Measurements from ENCODE around the gene CHCHD6.

The CHCHD6 gene

GRCh38 chr3:126959921-126960603 is 256.0 kb downstream of the CHCHD6 start:
- DNase-seq (ENCODE audit: low spot score) = peak; percentile 69

DNA sequence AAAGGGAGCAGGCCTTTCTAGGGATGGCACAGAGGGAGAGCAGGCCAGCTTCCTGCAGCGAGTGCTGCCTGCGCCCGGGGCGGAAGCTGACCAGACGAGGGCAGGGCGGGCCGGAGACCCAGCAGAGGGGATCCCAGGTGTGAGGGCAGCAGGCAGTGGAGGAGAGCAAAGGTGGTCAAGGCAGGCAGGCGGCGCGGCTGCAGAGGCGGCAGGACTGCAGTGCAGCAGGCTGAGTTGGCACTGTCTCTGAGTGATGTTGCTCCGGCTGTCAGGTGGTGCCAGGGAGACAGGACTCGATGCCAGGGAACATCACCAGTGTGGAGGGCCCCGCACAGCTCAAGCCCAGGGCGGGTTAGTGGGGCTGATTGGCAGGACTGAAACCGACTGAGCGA is 256.6 kb downstream of the CHCHD6 start:
- DNase-seq (ENCODE audit: low spot score) = peak; percentile 54

DNA sequence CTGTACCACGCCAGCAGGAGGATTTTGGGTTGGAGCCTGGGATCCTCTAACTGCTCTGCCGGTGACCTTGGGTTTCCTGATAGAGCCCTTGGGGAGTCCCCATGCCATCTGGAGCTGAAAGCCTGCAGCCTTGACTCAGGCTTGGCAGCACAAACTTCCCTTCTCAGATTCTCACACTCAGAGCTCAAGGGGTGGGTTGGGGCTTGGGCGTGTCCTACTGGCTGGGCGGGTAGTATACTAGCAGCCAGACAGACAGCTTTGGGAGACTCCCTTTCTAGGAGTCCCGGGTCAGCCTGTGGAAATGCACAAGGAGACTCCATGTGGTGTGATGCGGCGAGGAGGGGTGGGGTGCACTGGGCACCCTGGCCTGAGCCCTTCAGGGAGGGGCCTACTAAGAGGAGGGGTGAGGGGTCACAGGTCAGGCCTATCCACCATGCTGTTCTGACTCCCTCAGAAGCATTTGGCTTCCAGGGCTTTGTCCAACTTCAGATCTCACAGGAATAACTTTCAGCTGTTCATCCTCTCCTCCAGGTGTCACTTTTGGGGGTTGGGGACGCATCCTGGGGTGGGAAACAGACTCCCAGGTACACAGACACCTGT is 257.3 kb downstream of the CHCHD6 start:
- no peak for DNase-seq (ENCODE audit: low spot score)

GRCh38 chr3:126961791-126962461 is 257.9 kb downstream of the CHCHD6 start:
- DNase-seq (ENCODE audit: low spot score) = no peak

DNA sequence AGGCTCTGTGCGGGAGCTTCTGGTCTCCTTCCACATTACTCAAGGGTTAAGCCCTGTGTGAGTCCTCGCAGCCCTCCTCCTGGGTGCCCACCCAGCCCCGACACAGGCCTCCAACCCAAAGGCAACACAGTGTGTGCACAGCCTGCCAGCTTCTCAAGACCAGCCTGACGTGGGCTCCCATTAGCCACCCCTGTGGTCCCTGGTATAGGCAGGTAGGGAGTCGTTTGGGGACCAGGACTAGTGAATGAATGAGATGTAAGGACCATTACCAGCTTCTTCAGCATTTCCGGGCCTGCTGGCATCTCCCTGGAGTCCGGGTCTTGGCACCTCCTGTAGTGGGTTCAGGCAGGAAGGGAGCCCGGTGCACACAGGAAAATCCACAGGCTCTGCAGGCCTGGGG is 258.7 kb downstream of the CHCHD6 start:
- DNase-seq (ENCODE audit: low spot score) = no peak

- DNase-seq (ENCODE audit: low spot score) = no peak
These were observed 259.5 kb downstream of the CHCHD6 start for GRCh38 chr3:126963261-126964190.

DNA sequence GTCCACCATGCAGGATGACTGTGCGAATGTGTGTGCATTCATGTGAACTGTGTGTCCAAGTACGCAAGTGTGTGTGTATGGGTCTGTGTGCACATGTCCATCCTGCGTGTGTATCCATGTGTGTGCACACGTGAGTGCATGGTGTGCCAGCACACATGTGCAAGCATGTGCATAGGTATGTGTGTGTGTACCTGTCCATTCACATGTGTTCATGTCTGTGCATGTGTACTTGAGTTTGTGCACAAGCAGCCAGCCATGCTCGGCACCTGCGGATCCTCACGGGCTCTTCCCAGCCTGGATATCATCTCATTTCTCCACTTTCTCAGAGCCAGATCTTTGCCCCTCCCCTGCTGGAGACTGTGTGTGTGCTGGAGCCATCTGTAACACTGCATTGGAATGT is 260.2 kb downstream of the CHCHD6 start:
- no peak for DNase-seq (ENCODE audit: low spot score)

- DNase-seq (ENCODE audit: low spot score) = no peak
These were observed 260.9 kb downstream of the CHCHD6 start for GRCh38 chr3:126964950-126965349.

- no peak for DNase-seq (ENCODE audit: low spot score)
These were observed 261.6 kb downstream of the CHCHD6 start for GRCh38 chr3:126965526-126966080.

GRCh38 chr3:126967386-126967785 is 263.3 kb downstream of the CHCHD6 start:
- no peak for DNase-seq (ENCODE audit: low spot score)

- DNase-seq (ENCODE audit: low spot score) = no peak
These were observed 264.7 kb downstream of the CHCHD6 start for GRCh38 chr3:126968391-126969390.

GRCh38 chr3:126969586-126969985 is 265.5 kb downstream of the CHCHD6 start:
- no peak for DNase-seq (ENCODE audit: low spot score)

- DNase-seq (ENCODE audit: low spot score) = no peak
These were observed 266.1 kb downstream of the CHCHD6 start for GRCh38 chr3:126970101-126970500.

- no peak for DNase-seq (ENCODE audit: low spot score)
These were observed 266.9 kb downstream of the CHCHD6 start for GRCh38 chr3:126970921-126971320.

DNA sequence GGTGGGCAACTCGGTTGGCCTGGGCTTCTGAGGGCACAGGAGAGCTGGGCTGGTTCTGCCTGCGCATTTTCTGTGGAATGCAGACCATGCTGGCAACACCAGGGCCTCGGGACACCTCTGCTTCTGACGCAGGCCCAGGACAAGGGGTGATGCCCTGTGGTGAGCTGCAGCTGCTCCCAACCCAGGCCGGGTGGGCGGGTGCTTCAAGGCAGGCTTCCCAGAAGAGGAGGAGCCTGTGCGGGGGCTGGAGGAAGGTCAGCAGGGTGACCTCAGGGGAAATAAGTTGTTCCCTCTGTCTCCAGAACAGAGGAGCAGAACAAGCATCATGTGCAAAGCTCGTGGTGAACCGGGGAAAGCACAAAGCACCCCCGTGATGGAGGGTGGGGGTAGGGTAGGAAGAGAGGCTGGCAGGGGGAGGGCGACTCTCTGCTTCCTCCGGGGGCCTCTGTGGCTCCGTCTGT is 267.9 kb downstream of the CHCHD6 start:
- peak; percentile 71 for DNase-seq (ENCODE audit: low spot score)

DNA sequence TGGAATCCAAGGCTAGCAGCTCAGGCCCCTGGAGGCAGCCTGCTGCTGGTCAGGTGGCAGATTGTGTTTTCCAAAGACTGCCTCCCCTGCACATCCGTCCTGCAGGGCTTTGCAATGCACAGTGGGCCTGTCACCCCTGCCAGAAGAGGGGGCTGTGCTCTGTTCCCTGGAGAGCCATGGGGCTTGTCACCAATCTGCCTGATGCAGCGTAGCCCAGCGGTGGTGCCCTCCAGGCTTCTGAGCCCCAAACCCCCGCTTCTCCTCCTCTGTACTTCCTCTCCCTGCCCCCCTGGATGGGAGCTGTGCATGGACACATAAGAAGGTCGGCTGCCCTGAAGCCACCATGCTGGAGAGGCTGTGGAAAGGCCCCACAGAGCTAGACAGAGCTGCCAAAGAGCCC is 268.8 kb downstream of the CHCHD6 start:
- DNase-seq (ENCODE audit: low spot score) = no peak

GRCh38 chr3:126973814-126974213 is 269.8 kb downstream of the CHCHD6 start:
- no peak for DNase-seq (ENCODE audit: low spot score)

DNA sequence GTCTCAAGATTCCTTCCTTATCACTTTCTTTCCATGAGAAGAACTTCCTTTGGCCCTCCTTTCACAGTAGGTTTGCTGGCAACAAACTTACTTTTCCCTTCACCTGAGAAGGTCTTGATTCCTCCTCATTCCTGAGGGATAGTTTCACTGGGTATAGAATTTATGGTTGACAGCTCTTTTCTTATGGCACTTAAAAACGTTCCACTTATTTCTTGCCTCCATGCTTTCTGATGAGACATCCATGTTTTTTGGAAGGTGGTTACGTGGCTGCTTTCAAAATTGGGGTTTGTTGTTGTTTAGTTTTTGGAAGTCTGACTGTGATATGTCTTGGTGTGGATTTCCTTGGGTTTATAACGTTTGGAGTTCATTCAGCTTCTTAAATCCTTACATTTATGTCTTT is 270.7 kb downstream of the CHCHD6 start:
- DNase-seq (ENCODE audit: low spot score) = no peak

- DNase-seq (ENCODE audit: low spot score) = no peak
These were observed 272.9 kb downstream of the CHCHD6 start for GRCh38 chr3:126976906-126977305.

DNA sequence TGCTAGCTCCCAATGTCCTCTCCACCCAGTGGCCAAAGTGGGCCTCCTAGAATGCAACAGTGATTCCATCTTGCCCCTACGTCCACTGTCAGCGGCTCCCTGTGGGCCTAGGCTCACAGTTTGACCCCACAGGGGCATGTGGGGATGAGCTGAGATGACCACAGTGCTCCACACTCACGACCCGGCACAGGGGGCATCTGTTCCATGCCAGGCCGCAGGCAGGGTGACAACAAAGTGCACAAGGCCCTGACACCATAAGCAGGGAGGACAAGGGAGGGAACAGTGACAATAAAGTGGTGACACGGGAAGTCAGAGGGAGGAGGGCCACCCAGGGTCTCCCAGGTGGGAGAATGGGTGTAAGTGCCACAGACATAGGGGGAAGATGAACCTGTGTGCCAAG is 273.8 kb downstream of the CHCHD6 start:
- DNase-seq (ENCODE audit: low spot score) = no peak

GRCh38 chr3:126978291-126978690 is 274.3 kb downstream of the CHCHD6 start:
- DNase-seq (ENCODE audit: low spot score) = no peak

All from Ammon's horn (tissue), 1 donor.